VCaP (cell line): ENCODE measurements around the gene MESD.
"Not testable (repeated sequence)": the region's sequence is repeated elsewhere in the genome, so short reads cannot be mapped to it uniquely, and the experiment has no call there.

Experiments
- H3K27ac ChIP-seq: fragments of 450-650 bp; 2 replicates; pipeline ENCODE4 v1.5.1; 2017
- TF ChIP-seq, protein P1 (sequence below): fragments of 450-650 bp; conservative IDR thresholded peaks from 2 replicates; pipeline ENCODE4 v1.5.1; 2017; ENCODE audit warnings: mild to moderate bottlenecking, moderate library complexity

Gene MESD

DNA sequence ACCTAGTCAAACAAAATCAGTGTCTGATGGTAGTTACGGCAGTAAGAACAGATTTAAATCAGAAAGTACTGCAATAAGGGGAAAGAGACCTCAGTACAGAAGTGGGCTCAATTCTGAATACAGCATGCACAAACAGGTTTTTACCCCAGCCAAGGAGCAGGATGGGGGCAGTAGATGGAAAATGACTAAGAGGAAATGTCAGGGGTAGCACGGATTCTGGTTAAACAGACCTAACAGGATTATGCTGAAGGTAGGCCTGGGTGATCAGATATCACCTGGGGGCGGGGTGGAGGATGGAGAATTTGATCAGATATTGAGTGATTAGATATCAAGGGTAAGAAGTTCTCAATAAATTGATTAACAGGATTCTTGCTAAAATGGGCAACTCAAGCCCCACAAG is 19.0 kb downstream of the MESD start:
- TF ChIP-seq, protein P1, sequence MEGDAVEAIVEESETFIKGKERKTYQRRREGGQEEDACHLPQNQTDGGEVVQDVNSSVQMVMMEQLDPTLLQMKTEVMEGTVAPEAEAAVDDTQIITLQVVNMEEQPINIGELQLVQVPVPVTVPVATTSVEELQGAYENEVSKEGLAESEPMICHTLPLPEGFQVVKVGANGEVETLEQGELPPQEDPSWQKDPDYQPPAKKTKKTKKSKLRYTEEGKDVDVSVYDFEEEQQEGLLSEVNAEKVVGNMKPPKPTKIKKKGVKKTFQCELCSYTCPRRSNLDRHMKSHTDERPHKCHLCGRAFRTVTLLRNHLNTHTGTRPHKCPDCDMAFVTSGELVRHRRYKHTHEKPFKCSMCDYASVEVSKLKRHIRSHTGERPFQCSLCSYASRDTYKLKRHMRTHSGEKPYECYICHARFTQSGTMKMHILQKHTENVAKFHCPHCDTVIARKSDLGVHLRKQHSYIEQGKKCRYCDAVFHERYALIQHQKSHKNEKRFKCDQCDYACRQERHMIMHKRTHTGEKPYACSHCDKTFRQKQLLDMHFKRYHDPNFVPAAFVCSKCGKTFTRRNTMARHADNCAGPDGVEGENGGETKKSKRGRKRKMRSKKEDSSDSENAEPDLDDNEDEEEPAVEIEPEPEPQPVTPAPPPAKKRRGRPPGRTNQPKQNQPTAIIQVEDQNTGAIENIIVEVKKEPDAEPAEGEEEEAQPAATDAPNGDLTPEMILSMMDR = no peak
- peak overlapping the region; percentile 31 for H3K27ac ChIP-seq

DNA sequence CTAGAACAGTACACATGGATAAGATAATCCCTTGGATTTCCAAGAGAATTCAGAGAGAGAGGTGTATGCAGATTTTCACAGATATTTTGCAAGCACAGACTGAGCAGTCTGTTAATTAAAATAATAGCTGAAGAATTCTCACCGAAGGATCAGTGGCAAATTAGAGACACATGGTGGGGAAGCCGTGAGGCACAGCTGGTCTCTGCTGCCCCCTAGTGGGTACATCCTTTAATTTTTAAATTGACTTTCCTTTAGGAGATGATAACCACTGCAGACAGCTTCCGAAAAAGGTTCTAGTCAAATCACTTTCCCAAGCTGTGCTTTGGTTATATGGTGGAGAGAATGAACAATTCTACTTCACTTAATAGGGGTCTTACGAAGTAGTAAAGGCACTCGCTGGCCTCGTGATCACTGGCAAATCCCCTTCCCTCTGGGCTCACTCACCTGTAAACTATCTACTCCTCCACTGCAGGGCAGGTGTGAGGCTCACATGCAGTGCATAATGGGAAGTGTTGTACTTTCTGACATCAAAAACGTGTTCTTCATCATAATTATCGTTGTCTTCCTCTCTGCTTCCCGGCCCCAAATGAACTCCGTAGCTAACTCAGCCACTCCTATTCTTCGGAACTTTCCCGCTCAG is 19.5 kb downstream of the MESD start:
- TF ChIP-seq, protein P1 = peak; percentile 98
- H3K27ac ChIP-seq = peak overlapping the region; percentile 31

DNA sequence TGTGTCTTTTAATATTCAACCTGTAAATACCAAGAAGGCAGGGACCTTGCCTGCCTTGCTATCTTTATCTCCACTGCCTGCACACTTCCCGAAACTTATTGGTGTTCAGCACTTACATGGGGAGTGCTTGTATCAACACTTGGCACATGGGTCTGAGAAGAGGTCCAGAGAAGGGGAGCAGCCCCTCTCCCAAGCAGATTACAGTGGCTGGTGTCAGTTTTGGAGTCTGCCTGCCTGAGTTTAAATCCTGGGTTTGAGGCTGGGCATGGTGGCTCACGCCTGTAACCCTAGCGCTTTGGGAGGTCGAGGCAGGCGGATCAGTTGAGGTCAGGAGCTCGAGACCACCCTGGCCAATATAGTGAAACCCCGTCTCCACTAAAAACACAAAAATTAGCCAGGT is 20.3 kb downstream of the MESD start:
- TF ChIP-seq, protein P1 = no peak
- no peak overlapping the region for H3K27ac ChIP-seq

DNA sequence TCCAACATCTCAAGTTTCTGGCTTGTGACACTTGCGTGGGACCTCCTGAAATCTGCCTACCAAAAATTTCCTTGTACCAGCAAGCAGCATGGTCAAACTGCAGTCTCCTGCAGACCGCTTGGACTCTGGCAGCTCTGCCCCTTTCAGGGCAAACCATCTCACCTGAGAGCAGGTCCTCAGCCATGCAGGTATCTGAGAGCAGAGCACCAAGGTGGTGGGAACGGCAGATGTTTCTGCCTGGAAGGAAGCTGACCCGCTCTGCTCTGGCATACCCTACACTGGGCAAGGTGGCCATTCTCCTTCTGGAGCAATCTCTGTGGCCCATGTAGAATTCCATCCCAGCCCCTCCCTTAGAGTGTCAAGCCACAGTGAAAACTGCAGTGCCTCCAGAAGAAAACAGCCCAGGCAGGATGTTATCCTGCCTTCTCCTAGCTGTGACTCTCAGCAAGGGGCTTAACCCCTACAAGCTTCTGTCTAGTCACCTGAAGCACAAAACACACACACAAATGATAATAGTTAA is 21.6 kb downstream of the MESD start:
- TF ChIP-seq, protein P1 = no peak
- no peak overlapping the region for H3K27ac ChIP-seq

DNA sequence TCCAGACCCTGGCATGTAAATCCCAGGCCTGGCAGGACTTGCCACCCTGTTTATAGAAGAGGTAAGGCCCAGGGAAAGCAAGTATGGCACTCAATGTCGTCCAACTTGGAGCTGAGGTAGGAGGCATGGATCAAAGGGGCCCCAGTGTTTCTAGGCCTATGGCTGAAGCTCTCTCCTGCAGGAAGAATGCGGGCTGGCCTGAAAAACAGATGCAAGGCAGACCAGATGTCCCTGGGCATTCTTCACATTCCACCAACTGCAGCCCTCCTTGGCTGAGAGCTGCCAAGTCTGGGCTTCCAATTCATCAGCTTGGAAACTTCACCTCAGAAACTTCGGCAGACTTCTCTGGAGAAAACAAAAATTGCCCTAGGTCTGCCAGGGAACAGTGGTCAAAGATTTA is 22.2 kb downstream of the MESD start:
- no peak overlapping the region for H3K27ac ChIP-seq

DNA sequence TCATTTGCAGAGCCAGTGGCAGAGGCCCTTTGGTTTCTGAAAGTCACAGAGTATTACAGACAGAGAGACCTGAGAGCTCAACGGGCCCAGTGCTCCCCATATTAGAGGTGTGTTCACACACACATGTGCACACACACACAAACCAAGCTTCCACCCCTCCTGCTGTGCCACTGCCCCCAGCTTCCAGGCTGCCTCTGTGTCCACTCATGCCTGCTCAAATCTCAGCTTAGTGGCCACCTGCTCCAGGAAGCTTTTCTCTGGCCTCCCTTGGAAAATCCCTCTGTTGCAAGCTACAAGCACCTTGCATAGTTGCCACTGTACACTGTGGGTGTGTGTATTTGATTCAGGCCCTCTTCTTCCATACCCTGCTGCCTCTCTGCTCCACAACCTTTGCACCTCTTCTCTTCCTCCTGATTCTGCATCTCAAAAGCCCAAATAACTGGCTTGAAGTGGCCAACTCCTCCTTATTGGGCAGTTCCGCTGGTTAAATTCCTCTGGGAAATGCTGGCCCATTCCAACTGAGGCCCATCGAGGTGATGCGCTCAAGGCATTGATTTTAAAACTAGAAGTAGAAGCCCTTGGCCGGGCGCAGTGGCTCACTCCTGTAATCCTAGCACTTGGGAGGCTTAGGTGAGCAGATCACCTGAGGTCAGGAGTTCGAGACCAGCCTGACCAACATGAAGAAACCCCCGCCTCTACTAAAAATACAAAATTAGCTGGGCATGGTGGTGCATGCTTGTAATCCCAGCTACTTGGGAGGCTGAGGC is 23.0 kb downstream of the MESD start:
- TF ChIP-seq, protein P1 = no peak

More for the DNA sequence above, 22.2 kb downstream of the MESD start:
- TF ChIP-seq, protein P1 = no peak

DNA sequence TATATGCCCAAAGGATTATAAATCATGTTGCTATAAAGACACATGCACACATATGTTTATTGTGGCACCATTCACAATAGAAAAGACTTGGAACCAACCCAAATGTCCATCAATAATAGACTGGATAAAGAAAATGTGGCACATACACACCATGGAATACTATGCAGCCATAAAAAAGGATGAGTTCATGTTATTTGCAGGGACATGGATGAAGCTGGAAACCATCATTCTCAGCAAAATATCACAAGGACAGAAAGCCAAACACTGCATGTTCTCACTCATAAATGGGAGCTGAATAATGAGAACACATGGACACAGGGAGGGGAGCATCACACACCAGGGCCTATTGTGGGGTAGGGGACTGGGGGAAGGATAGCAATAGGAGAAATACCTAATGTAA is 24.2 kb downstream of the MESD start:
- not testable (repeated sequence) for H3K27ac ChIP-seq

More for the DNA sequence above, 23.0 kb downstream of the MESD start:
- H3K27ac ChIP-seq = no peak overlapping the region
